HG02938 (cell line): Measurements from ENCODE around the gene PRICKLE3.
A peak's percentile ranks its signal among the peaks of the same experiment; 100 is the strongest.

ENCODE experiments used
- ATAC-seq: cut with Tn5 transposase; IDR thresholded peaks from one replicate; pipeline ENCODE4 v1.9.1; 2021; ENCODE audit warnings: mild to moderate bottlenecking, moderate library complexity; ENCODE audit not compliant: unreplicated experiment

Gene PRICKLE3

GRCh38 chrX:49186125-49187027 is at the start of gene PRICKLE3:
PRICKLE3 (minus strand) TSS chrX:49186373; CDS start chrX:49186297, 76 bp downstream.
- no peak for ATAC-seq

GRCh38 chrX:49233887-49234555 is 47.8 kb upstream of the PRICKLE3 start:
- no peak for ATAC-seq

- no peak for ATAC-seq
These were observed 47.0 kb upstream of the PRICKLE3 start, which contains the start of gene CACNA1F for GRCh38 chrX:49233176-49233575. CACNA1F (minus strand) TSS chrX:49233340; CDS start chrX:49233309, 31 bp downstream.

- ATAC-seq, result no peak
These were observed 46.4 kb upstream of the PRICKLE3 start for GRCh38 chrX:49232525-49232924.

GRCh38 chrX:49231333-49232000 is 45.3 kb upstream of the PRICKLE3 start:
- ATAC-seq, result no peak

- ATAC-seq, result peak; percentile 60
These were observed 44.5 kb upstream of the PRICKLE3 start for GRCh38 chrX:49230500-49231232.

- ATAC-seq, result no peak
These were observed 42.0 kb upstream of the PRICKLE3 start for GRCh38 chrX:49228185-49228584.

- ATAC-seq, result no peak
These were observed 41.6 kb upstream of the PRICKLE3 start for GRCh38 chrX:49227726-49228125.

- ATAC-seq, result no peak
These were observed 40.8 kb upstream of the PRICKLE3 start for GRCh38 chrX:49226946-49227345.

GRCh38 chrX:49225858-49226257 is 39.7 kb upstream of the PRICKLE3 start:
- ATAC-seq, result no peak

- ATAC-seq, result no peak
These were observed 35.7 kb upstream of the PRICKLE3 start for GRCh38 chrX:49221868-49222267.

- ATAC-seq, result no peak
These were observed 33.9 kb upstream of the PRICKLE3 start for GRCh38 chrX:49220100-49220499.

- no peak for ATAC-seq
These were observed 28.9 kb upstream of the PRICKLE3 start for GRCh38 chrX:49214996-49215526.

- ATAC-seq, result no peak
These were observed 28.2 kb upstream of the PRICKLE3 start for GRCh38 chrX:49214416-49214815.

- ATAC-seq, result no peak
These were observed 26.7 kb upstream of the PRICKLE3 start for GRCh38 chrX:49212861-49213260.

GRCh38 chrX:49212209-49212608 is 26.0 kb upstream of the PRICKLE3 start:
- ATAC-seq, result no peak

- ATAC-seq, result no peak
These were observed 24.9 kb upstream of the PRICKLE3 start for GRCh38 chrX:49211074-49211473.

- no peak for ATAC-seq
These were observed 24.2 kb upstream of the PRICKLE3 start for GRCh38 chrX:49210406-49210805.

GRCh38 chrX:49209434-49210251 is 23.5 kb upstream of the PRICKLE3 start:
- no peak for ATAC-seq

GRCh38 chrX:49208399-49208798 is 22.2 kb upstream of the PRICKLE3 start:
- no peak for ATAC-seq
